NCI-H510A (cell line): ENCODE results near the gene TAF4.
"Not testable (repeated sequence)": the region's sequence is repeated elsewhere in the genome, so short reads cannot be mapped to it uniquely, and the experiment has no call there.

Experiments
- DNase-seq: peaks from one replicate; lab custom pipeline; 2025; lab: John Stamatoyannopoulos, UW

TAF4 gene

DNA sequence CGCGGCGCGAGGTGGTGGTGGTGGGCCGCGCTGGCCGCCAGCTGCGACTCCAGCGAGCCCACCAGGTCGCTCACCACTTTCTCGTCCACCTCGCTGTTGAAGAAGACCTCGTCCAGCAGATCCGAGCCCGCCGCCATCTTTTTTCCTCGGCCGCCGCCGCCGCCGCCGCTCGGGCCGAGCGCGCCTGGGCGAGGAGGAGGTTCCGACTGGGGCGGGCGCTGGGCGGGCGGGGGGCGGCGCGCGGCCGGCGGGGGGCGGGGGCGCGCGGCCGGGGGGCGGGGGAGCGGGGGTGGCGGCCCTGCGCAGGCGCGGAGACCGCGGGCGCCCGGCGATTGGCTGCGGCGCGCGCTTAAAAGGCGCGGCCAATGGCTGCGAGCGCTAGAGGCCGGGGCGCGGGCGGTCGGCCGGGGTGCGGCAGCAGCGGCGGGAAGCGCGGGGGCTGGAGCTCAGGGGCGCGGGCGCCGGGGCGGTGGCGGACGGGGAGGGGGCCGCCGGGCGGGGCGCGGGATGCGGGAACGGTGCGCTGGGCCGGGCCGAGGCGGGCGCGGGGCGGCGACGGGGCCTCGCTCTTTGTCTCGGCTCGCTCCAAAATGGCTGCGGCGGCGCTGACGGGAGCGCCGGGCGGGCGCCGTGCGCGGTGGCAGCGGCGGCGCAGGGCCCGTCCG, at the start of gene TAF4:
Gene TAF4 (minus strand): TSS at position 208 of the 665 bp plus-strand sequence. CDS start 71 bp downstream, at position 137.
- peak; percentile 79 for DNase-seq

- no peak for DNase-seq
These were observed 49.2 kb upstream of the TAF4 start for GRCh38 chr20:62114894-62115293.

- no peak for DNase-seq
These were observed 46.7 kb upstream of the TAF4 start for GRCh38 chr20:62112368-62112767.

DNA sequence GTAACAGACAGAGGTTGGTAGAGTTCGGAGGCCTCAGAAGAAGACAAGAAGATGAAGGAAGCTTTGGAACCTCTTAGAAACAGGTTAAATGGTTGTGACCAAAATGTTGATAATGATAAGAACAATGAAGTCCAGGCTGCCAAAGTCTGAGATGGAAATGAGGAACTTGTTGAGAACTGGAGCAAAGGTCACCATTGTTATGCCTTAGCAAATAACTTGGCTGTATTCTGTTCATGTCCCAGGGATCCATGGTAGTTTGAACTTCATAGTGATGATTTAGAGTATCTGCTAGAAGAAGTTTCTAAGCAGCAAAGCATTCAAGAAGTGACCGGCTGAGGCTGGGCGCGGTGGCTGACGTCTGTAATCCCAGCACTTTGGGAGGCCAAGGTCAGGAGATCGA, 45.5 kb upstream of the TAF4 start:
- DNase-seq, result no peak

- no peak for DNase-seq
These were observed 39.9 kb upstream of the TAF4 start for GRCh38 chr20:62105592-62105991.

- no peak for DNase-seq
These were observed 39.2 kb upstream of the TAF4 start for GRCh38 chr20:62104791-62105345.

DNA sequence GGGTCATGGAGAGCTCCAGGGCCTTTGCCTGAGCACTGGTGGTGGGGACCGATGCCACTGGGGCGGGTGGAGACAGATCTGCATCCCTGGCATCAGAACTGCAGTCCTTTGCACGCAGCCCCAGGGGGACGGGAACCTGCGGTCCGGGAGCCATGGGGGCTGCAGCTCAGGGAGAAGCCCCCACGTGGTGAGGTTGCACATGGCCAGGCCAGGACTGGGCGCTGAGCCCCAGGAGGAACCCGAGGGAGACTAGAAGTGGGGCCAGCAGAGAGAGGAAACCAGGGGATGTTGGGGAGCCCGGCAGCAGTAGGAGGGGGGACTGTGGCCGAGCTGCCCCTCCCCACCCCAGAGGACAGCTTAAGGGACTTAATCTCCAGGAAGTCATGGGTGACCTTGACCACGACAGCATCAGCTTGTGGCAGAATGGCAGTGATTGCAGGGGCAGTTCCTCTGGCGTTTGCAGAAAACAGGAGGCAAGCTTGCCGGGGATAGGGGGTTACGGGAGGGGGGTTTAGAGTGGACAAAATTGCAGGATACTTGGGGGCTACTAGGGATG, 38.6 kb upstream of the TAF4 start:
- DNase-seq, result no peak

- no peak for DNase-seq
These were observed 38.0 kb upstream of the TAF4 start for GRCh38 chr20:62103508-62104233.

DNA sequence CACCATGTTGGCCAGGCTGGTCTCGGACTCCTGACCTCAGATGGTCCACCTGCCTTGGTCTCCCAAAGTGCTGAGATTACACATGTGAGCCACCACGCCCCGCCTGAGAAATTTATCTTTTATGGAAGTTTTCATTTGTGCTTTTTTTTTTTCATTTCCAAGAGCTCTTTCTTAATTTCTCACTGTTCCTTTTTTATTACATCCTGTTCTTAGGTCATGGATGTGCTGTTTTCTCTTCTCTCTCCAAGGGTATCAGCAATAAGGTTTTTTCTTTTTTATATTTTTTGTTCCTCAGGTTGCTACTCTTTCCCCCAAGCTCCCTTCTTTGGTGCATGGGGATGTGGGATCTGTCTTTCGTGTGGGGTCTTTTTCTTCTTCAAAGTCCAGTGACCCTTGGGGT, 35.4 kb upstream of the TAF4 start:
- DNase-seq, result no peak

DNA sequence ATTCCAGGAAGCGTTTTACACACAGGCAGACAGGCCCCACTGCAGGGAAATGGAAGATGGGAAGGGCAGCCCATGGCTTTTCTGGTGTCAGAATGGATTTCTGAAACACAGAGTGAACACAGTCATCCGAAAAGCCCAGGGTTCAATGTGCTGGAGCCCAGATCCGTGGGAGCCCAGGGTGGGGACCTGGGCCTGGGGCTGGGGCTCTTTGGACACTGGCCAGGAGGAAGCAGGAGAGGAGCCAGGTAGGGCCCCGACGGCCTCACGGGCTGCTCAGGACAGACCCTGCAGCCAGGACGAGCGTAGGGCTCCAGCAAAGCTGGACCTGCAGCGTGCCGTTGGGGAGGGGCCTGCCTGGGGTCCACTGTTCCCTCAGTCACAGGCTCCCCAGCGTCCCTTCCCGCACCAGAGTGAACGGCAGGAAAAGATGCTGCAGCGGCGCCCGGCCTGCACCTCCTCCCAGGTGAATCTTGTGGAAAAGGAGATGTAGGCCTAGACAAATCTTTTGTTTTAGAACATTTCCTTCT, 32.3 kb upstream of the TAF4 start:
- no peak for DNase-seq

DNA sequence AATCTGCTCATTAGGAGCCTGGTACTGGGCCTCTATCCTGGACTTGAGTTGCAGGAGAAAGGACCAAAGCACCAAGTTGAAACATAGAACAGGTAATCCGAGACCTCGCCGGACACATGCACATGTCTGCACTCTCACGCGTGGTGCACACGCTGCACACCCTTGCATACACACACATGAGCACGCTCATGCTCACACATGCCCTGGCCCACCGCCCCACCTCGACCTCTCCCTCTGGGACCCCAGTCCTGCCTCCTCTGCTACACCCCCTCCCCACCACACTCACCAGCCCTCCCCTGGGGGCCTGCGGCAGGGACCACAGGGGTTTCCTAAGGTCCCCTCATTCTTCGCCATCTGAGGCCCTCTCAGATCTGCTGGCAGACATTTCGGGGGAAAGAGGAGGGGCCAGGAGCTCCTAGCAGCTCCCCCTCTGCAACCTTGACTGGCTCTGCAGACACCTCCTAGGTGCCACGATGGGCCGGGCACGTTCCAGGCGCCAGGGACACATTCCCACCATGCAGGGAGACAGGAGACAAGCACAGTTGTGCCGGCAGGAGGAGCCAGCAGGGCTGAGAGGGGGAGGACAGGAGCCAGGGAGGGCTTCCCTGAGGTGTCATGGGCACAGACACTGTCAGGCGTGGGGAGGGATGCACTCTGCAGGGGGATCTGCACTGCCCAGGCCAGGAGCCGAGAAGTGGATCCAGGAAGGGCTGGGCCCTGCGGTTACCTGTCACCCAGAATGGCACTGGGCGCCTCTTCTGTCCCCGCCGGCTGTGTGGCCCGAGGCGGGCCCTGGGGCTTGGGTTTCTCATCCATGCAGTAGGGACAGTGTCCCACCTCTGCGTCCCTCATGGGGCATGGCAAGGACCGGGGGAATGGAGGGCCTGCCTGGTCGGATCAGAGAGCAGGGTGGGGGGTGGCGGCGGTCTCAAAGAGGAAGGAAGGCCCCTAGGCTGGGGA, 31.0 kb upstream of the TAF4 start:
- no peak for DNase-seq

- no peak for DNase-seq
These were observed 23.7 kb upstream of the TAF4 start for GRCh38 chr20:62089393-62089792.

- DNase-seq, result no peak
These were observed 22.8 kb upstream of the TAF4 start for GRCh38 chr20:62088258-62089127.

DNA sequence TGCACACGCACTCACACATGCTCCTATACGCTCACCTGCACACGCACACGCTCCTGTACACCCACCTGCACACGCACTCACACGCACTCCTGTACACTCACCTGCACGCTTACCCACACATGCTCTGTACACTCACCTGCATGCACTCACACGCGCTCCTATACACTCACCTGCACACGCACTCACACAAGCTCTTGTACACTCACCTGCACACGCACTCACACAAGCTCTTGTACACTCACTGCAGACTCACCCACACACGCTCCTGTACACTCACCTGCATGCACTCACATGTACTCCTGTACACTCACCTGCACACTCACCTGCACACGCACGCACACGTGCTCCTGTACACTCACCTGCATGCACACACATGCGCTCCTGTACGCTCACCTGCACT, 22.0 kb upstream of the TAF4 start:
- DNase-seq, result no peak

- no peak for DNase-seq
These were observed 21.5 kb upstream of the TAF4 start for GRCh38 chr20:62087227-62087626.

DNA sequence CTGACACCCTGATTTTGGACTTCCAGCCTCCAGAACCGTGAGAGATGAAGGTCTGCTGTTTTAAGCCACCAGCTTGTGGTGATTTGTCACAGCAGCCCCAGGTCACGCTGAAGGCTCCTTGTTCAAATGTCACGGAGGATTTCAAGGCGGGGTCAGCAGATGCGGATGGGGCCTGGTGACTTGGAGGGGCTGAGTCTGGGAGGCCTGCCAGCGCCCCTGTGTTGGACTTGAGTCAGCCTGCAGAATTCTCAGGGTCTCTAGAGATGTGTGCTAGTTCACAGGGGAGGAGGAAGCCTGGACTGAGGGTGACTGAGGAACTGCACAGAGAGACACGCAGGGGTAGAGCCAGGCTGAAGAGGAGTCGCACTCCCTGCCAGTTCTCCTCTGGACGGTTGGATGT, 19.5 kb upstream of the TAF4 start:
- DNase-seq, result no peak

DNA sequence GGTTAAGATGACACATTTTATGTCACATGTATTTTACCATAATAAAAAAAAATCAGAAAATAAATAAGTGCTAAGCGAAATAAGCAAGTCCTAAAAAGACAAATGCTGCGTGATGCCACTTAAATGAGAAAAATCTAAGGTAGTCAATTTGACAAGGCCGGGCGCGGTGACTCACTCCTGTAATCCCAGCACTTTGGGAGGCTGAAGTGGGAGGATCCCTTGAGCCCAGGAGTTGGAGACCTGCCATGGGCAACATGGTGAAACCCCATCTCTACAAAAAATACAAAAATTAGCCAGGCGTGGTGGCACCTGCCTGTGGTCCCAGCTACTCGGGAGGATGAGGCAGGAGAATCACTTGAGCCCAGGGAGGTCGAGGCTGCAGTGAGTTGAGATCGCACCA, 18.5 kb upstream of the TAF4 start:
- not testable (repeated sequence) for DNase-seq

GRCh38 chr20:62083312-62083711, 17.6 kb upstream of the TAF4 start:
- DNase-seq, result no peak

- no peak for DNase-seq
These were observed 14.7 kb upstream of the TAF4 start for GRCh38 chr20:62080249-62080990.

- DNase-seq, result no peak
These were observed 13.5 kb upstream of the TAF4 start for GRCh38 chr20:62079166-62079565.
